AG08396 (cell line): ENCODE data around the gene DNASE1.
"Not testable (repeated sequence)": the region's sequence is repeated elsewhere in the genome, so short reads cannot be mapped to it uniquely, and the experiment has no call there.

ENCODE experiments used
- DNase-seq: peaks from one replicate; pipeline ENCODE4 v3.0.0; 2012; ENCODE audit warnings: low spot score, mixed read lengths

DNASE1 gene

DNA sequence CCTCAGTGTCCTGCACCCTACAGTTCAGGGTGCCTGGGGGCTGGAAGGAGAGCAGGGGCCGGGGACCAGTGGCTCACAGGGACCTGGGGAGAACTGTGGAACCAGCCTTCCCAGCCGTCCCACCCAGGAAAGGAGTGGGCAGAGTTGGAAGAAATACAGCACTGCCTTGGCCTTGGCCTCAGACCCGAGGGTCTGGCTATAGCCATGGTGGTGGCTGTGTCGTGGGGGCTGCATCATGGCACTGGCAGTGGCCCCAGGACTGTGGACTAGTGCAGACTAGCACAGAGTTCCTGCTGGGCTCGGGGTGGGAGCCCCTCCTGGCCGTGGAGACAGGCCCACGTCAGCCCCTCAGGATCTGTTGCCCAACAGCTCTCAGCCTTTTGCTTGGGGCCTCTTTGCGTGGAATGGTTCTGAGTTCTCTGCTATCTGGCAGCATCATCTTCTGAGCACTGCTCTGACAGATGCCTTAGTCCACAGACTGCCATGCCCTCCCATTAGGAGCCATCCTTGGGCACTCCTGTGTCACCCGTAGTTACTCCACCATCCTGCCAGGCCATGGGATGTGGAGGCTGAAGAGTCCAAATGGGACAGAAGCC is 12.6 kb upstream of the DNASE1 start:
- DNase-seq: peak; percentile 3

DNA sequence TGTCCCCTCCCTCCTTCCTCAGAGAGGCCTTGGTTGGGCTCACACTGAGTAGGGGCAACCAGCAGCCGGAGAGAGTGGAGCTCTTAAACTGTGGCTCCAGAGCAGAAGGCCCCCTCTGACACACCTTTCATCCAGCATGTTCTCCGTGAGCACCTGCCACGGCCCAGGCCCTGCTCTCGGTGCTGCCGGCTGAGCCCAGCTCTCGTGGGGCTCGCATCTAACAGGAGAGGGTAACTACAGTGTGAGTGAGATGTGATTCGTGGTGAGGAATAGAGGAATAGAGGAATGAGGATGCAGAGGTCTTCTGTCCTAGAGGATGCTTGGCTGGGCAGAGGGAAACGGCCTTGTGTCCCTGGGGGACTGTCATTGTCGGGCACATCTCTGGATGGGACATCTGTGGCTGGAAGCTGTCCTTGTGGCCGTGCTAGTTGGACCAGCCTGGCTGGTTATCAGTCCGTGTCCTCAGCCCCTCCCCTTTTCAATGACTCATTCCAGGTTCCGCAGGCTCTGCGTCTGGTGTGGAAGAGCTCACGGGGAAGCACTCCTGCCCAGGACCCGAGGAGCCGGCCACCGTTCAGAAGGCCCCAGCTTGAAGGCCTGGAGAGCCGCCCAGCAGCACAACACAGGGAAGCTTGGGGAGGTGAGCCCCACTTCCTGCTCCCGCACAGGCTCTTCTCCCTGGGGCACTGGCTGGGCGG is 11.9 kb upstream of the DNASE1 start:
- DNase-seq: peak; percentile 3

DNA sequence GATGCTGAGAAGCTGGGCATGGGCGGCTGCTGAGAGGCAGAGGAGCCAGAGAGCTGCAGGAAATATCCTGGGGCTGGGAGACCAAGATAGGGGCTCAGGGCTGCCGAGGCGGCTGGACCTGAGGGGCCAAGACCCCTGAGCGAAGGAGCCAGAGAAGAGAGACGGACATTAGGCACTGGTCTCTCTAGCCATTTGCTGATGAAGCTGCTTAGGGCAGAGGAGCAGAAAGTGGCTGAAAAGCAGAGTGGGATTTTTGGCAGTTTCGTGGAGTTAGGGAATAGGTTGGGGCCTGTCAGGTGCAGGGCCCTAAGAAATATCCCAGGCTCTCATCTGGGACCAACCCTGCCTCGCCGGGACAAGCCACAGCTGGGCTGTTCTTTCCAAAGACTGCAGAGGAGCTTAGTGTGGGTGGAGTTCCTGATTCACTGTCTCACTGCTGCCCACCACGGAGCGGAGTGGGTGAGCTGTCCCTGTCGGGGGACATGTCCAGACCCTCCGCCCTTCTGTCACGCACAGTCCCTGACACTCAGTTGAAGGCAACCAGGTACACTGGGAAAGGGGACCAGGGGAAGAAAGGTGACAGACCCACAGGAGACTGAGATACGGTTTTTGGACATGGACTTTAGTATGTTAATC is 11.3 kb upstream of the DNASE1 start:
- DNase-seq: no peak

GRCh38 chr16:3645108-3645503 is 9.4 kb upstream of the DNASE1 start:
- no peak for DNase-seq

GRCh38 chr16:3645504-3646347 is 8.8 kb upstream of the DNASE1 start:
- DNase-seq: peak; percentile 58

DNA sequence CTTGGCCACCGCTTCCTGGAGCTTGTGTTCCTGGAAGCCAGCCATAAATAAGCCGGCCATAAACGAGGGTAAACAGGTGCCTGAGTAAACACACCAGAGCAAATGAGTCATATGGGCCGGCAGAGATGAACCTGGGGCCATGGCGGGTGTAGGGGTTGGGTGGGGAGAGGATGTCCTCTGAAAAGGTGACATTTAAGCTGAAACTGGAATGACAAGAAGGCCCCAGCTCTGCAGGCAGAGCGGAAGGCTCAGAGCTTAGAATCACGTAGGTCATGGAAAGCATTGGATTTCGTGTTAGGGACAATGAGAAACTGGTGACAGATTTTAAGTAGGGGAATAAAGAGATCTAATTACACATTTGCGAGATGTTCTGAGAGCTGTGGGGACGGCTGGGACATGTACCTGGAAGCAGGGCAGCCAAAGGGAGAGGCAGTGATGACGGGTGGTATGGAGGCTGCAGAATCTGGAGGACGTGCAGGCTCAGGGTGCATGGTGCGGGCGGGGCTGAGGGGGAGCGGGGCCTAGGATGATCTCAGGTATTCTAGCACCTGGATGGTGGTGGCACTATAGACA is 8.1 kb upstream of the DNASE1 start:
- DNase-seq: peak; percentile 12

DNA sequence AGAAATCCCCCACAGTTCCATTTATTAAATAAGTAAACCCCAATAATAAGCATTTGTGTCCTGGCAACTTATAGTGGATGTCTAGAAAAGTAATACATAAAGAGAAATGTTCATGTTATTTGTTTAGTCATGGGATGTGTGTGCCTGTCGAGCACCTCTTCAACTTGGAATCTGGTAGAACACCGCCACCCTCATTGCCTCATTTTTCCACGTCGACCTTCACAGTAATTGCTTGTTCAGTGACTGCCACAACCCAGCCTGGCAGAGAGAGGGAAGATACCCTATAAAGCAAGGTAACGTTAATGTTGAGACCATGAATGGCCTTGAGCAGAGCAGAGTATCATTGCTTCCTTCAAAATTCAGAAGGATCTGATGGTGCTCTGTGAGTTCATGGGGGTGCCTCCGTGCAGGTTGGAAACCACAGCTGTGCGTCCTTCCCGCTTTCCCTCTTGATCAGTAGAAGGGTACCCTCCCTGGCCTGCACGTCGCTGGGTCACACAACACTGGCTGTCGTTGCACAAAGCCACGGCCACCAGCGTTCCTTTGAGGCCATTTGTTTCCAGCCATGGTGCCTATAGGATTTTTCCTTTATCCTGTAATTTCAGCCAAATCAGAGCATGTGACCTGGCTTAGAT is 3.7 kb upstream of the DNASE1 start:
- DNase-seq: no peak

DNA sequence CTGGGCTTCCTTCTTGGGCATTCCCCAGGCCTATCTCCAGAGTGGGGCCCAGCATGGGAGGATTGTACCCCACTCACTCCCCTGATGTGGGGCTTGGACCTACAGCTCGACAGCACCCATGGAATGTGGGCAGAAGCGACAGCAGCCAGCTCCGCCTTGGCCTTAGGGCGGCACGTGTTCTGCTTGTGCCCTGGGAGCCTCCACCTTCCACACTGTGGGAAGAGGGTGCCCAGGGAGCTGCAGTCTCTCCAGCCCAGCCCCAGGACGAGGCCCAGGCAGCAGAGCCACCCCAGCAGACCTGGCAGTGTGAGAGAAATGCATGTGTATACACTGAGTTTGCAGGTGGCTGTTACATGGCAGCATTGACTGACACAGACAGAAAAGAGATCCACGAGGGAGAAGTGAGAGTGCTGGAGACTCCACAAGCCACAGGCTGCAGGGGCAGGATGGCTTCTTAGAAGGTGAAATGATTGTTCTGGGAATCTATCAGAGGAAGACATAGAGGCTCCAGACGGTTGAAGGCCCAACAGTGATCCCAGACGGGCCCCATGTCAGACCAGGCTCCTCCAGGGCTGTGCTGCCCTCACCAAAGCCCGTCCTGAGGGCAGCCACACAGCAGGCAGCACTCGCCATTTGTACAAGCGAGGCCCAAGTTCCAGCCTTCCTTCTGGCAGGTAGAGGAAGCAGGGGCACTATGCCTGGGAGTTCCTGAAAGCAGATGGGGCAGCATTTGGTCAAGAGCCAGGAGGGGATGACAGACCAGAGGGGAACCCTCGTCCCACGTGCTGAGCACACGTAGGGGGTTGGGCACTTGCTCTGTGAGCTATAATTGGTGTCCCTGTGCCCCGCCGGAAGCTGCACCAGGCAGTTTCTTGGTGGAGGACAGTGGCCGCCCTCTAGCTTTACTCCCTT is 2.8 kb upstream of the DNASE1 start:
- no peak for DNase-seq

DNA sequence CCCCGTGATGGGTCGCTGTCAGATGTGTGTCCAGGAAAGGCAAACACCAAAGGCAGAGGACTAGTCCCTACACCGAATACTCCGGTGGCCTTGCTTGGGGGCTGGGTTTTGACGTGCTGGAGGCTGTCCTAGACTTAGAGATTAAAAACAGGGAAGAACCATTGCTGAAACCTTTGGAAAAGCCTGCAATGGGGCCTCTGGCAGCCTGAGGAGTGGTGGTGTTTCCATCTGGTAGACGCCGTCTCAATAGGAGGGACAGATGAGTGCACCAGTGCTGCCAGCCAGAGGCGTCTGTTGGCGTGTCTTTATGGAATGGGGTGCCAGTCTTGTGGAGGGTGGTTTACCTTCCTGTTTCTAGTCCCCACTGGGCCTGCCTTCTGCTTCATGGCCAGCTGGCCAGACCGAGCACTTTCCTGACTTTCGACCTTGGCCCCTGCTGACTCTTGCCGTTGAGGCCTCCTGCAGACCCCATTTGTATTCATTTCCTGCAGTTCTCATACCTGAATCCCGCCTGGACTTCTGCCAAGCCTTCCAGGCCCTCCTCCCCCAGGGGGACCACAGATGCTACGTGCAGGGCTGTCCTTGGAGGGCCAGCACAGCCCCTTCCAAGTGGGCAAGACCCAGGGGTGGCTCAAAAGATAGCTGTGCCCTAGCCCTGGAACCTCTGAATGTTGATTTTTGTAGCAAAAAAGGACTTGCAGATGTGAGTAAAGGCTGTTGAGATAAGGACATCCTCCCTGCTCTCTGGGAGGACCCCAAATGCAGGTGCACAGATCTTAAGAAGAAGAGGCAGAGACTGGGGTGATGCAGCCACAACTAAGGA is 1.9 kb upstream of the DNASE1 start:
- DNase-seq: no peak

GRCh38 chr16:3655030-3655395 is 522 bp downstream of the DNASE1 start:
- DNase-seq: no peak

DNA sequence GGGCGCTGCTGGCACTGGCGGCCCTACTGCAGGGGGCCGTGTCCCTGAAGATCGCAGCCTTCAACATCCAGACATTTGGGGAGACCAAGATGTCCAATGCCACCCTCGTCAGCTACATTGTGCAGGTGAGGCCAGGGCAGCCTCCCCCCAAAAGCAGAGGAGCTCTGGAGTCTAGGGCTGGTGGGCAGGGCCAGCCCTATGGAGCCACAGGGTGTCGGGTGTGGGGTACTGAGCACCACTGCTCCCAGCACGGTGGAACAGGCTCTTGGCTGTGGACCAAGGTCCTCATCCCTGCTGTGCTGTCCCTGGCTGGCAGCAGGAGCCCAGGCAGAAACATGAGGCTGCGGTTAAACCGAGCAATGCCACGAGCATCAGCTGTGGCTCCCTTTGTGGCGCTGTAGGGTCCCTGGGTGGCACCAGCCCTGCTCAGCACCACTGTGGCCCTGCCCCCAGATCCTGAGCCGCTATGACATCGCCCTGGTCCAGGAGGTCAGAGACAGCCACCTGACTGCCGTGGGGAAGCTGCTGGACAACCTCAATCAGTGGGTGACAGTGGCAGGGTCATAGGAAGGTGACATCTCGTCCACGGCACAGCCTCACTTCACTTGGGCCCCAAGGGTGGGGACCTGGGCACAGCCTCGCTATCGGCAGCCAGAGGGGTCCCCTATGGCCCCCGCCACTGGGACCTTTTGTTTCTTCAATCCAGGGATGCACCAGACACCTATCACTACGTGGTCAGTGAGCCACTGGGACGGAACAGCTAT is 1.1 kb downstream of the DNASE1 start:
- DNase-seq: no peak

DNA sequence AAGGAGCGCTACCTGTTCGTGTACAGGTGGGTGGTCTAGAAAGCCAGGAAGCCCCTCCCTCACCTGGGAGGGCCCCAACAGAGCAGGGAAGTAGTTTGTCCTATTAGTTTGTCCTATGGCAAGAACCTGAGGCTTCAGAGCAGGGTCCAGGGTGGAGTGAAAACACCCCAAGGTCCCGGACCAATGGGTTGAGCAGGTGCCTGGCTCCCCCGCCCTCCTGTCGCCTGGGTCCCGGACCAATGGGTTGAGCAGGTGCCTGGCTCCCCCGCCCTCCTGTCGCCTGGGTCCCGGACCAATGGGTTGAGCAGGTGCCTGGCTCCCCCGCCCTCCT is 1.6 kb downstream of the DNASE1 start:
- DNase-seq: not testable (repeated sequence)

GRCh38 chr16:3656491-3657468 is 2.3 kb downstream of the DNASE1 start:
- DNase-seq: no peak

GRCh38 chr16:3659251-3659650 is 4.8 kb downstream of the DNASE1 start:
- DNase-seq: no peak

DNA sequence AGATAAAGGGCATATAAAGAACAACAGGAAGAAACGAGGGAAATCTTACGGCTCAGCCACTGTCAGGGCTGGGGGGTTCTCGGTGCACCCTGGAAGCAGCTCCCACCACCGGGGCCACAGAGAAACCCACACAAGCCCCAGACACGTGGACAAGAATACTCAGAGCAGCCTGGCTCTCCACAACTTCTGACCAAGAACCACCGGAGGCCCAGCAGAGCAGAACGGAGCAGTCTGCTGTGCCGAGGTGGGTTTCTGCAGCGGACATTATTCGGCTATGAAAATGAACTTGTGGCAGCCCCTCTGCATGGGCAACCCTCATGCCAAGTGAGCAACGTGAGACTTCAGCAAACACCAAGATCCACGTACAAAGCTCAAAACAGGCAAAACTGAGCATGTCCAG is 6.8 kb downstream of the DNASE1 start:
- no peak for DNase-seq

DNA sequence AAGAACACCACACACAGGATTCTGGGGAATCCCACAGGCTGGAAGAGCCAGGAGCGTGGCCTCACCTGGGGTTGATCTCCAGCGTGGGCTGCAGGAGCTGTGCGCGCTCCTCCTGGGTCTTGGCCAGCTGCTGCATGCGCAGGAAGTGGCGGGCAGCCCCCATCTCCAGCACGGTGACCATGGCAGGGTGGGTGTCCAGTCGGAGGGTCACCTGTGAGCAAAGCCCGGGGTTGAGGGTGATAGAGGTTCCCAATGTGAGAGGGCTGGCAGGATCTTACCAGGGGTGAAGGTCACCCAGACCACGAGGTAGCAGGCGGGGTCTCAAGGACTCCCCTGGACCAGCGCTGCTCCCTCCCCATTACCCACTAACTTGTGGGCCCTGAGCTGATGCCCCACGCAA is 7.4 kb downstream of the DNASE1 start:
- no peak for DNase-seq

DNA sequence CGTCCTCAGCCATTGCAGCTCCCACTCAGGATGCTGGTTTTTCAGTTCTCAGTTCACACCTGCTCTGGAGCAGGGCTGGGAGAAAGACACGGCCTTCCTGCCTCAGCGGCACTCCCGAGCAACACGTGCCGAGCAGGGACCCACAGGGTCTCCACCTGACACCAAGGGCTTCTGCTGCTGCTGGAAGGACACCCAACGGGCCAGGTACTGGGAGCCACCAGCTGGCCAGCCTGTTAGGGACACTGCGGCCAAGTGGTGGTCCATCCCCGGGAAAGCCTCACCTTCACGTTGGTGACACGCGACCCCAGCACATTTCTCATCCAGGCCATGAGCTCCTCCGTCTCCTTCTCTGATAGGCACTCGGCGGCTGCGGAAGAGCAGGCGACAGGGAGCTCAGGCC is 8.1 kb downstream of the DNASE1 start:
- DNase-seq: no peak
